GM12878 (cell line): ENCODE measurements around the gene ANKFY1. TPM values are rescaled to one million over a fixed set of nuclear protein-coding genes. Genes with fewer than 3 reads are reported as not detected.

Source experiments
- ATAC-seq: fragments of 200-7000 bp; cut with Tn5 transposase; 3 replicates; pipeline ENCODE4 v1.9.1; 2020; ENCODE audit warnings: mild to moderate bottlenecking, moderate library complexity
- BruUV-seq: library from RNA; stranded (reverse); fragments of 400-500 nt; replicated peaks from 2 replicates; lab custom pipeline; 2021; lab: Mats Ljungman, UMichigan
- CTCF ChIA-PET: fragments of 300-600 bp; sonication (Branson Sonifier 250); formaldehyde crosslinking; extraction: SDS; loops from one replicate; lab custom pipeline; 2021; ENCODE audit warnings: inconsistent platforms; lab: Yijun Ruan, JAX
- POLR2A ChIA-PET: fragments of 350-600 bp; formaldehyde crosslinking; extraction: SDS; loops from one replicate; lab custom pipeline; 2021; ENCODE audit warnings: inconsistent platforms; lab: Charles Lee
- RAD21 ChIA-PET: fragments of 300-600 bp; sonication (Branson Sonifier 250); formaldehyde crosslinking; loops from one replicate; lab custom pipeline; 2023; ENCODE audit warnings: antibody characterized with exemption; ENCODE audit not compliant: unreplicated experiment; lab: Charles Lee
- SMC1A ChIA-PET: fragments of 300-600 bp; sonication (Branson Sonifier 250); formaldehyde crosslinking; loops from one replicate; lab custom pipeline; 2023; ENCODE audit not compliant: unreplicated experiment, uncharacterized antibody; lab: Charles Lee
- DNase-seq: peaks from one replicate; pipeline ENCODE4 v3.0.0-alpha.2; 2011; ENCODE audit warnings: low read depth, low spot score
- FAIRE-seq: peaks from 3 replicates; lab custom pipeline; 2011; peaks lifted over from hg19 to GRCh38; lab: Jason Lieb, UNC
- H2AFZ ChIP-seq: 2 replicates; pipeline ENCODE4 v1.6.0; 2011; ENCODE audit warnings: low read depth, low read length, control low read depth; ENCODE audit not compliant: control insufficient read depth
- H3K27ac ChIP-seq: 2 replicates; pipeline ENCODE4 v1.5.1; 2011; ENCODE audit warnings: control low read depth; ENCODE audit not compliant: control insufficient read depth, insufficient read depth
- H3K27me3 ChIP-seq, 2 experiments: replicated peaks in 1 of 2; 2 replicates each; pipeline versions ENCODE4 v1.6.0 to v1.6.1; 2011; ENCODE audit warnings: low read length in 1 of 2; ENCODE audit not compliant: control insufficient read depth in 2 of 2, insufficient read depth in 2 of 2
- H3K36me3 ChIP-seq, 2 experiments: 2 replicates each; pipeline ENCODE4 v1.5.1; 2011; ENCODE audit warnings: low read length in 1 of 2; ENCODE audit not compliant: control insufficient read depth in 2 of 2, insufficient read depth in 2 of 2
- H3K4me1 ChIP-seq: 2 replicates; pipeline ENCODE4 v1.6.1; 2011; ENCODE audit warnings: mild to moderate bottlenecking, low read length, moderate library complexity, mixed read lengths; ENCODE audit not compliant: control insufficient read depth, insufficient read depth
- H3K4me2 ChIP-seq: 2 replicates; pipeline ENCODE4 v1.6.0; 2011; ENCODE audit warnings: control low read depth; ENCODE audit not compliant: control insufficient read depth, insufficient read depth
- H3K4me3 ChIP-seq: fragments of 200-600 bp; sonication (generic); 2 replicates; pipeline ENCODE4 v1.5.1; 2016
- H3K79me2 ChIP-seq: 2 replicates; pipeline ENCODE4 v1.6.0; 2011; ENCODE audit warnings: low read length; ENCODE audit not compliant: control insufficient read depth, insufficient read depth
- H3K9ac ChIP-seq: 2 replicates; pipeline ENCODE4 v1.8.0; 2011; ENCODE audit warnings: low read length, control low read depth, mixed read lengths; ENCODE audit not compliant: control insufficient read depth, insufficient read depth
- H3K9me3 ChIP-seq: replicated peaks from 3 replicates; pipeline ENCODE4 v1.5.1; 2011; ENCODE audit warnings: mild to moderate bottlenecking, low read length; ENCODE audit not compliant: control insufficient read depth, insufficient read depth
- H4K20me1 ChIP-seq: 2 replicates; pipeline ENCODE4 v1.6.0; 2011; ENCODE audit not compliant: control insufficient read depth, insufficient read depth
- NR2C2 ChIP-seq: IDR thresholded peaks from 2 replicates; pipeline ENCODE4 v1.6.1; 2011; ENCODE audit warnings: borderline replicate concordance, low read depth; ENCODE audit not compliant: control insufficient read depth, insufficient read length
- SIN3A ChIP-seq: IDR thresholded peaks from 2 replicates; pipeline ENCODE4 v1.6.1; 2012; ENCODE audit warnings: low read depth, low read length, improper control_type of control experiment
- SRF ChIP-seq, 2 experiments: IDR thresholded peaks; 2 replicates each; pipeline ENCODE4 v1.6.1; 2011; ENCODE audit warnings: low read depth in 2 of 2, low read length in 2 of 2, mild to moderate bottlenecking in 1 of 2, moderate library complexity in 1 of 2
- ZNF217 ChIP-seq: fragments of 450-650 bp; IDR thresholded peaks from 2 replicates; pipeline ENCODE4 v1.6.1; 2017; ENCODE audit warnings: antibody characterized with exemption, mild to moderate bottlenecking
- WGBS: methylation state at CpG from one replicate; pipeline ENCODE4 v1.1.6; 2016; ENCODE audit warnings: low lambda C conversion rate; ENCODE audit not compliant: insufficient replicate concordance, insufficient coverage; ENCODE audit errors: missing lambda C conversion rate; 5-methylcytosine and 5-hydroxymethylcytosine counted together
- in situ Hi-C: fragments of 300-500 bp; cut with MboI; formaldehyde crosslinking; loops from 9 replicates; pipeline ENCODE4 v1.14.3; 2018; ENCODE audit warnings: mixed read lengths
- intact Hi-C: fragments of 100-400 bp; cut with micrococcal nuclease; formaldehyde crosslinking; loops from one replicate; pipeline ENCODE4 v1.14.2; 2022; ENCODE audit not compliant: unreplicated experiment
- polyA plus RNA-seq, 11 experiments: library from polyadenylated mRNA; depleted of rRNA in 4 of 11; unstranded in 6 of 11; stranded (reverse) in 5 of 11; fragments of >200 nt; fragmentation: Nextera tagmentation in 4 of 11; fragmentation: Illumina TruSeq in 1 of 11; extraction: Ambion mirVana in 4 of 11; extraction: Trizol in 1 of 11; gene quantifications; 1 replicate in 1 of 11; 2 replicates in 10 of 11; pipeline versions ENCODE4 v1.2.1 to v1.2.3, GENCODE V29; 2011 to 2016; ENCODE audit warnings: inconsistent platforms in 2 of 11, missing spikeins in 2 of 11, low read depth in 1 of 11
- total RNA-seq, 4 experiments: library from RNA; depleted of rRNA in 3 of 4; stranded (reverse); fragments of >200 nt in 3 of 4; fragmentation: Illumina TruSeq in 1 of 4; extraction: Trizol in 1 of 4; gene quantifications; 2 replicates each; pipeline versions ENCODE4 v1.2.1 to v1.2.3, GENCODE V29; 2013 to 2021
- TF ChIP-seq, protein P1 (sequence below): IDR thresholded peaks from 2 replicates; pipeline ENCODE4 v1.6.1; 2012; ENCODE audit warnings: low read depth, low read length, improper control_type of control experiment

ANKFY1 gene
- total and polyA plus RNA-seq, 10 of the 15 experiments (the other 5 are each of a cell fraction or from before 2014, with no cell fraction given): 3.0 to 27.7 (median 16.4) TPM

GRCh38 chr17:4188076-4188475 lies 75.7 kb downstream of the ANKFY1 start:
- DNase-seq: no peak
- Histone ChIP-seq H3K79me2 (no peaks in the 10 kb centered on the region), H3K4me2 (no peak overlapping the region), H2AFZ (no peak overlapping the region), H3K36me3 (peaks cover 22 to 24% of the 10 kb centered on the region in 2 experiments), H3K4me1 (no peaks in the 10 kb centered on the region), H3K9me3 (no peaks in the 10 kb centered on the region), H3K27ac (no peak overlapping the region), H3K4me3 (no peak overlapping the region), H3K9ac (no peak overlapping the region), H4K20me1 (no peaks in the 10 kb centered on the region), H3K27me3 (no peaks in the 10 kb centered on the region)
- FAIRE-seq: no peak
- WGBS: 98% methylated on average over 9 of the region's 9 CpGs
- ChIA-PET SMC1A (interaction anchor here (0.5 kb wide), 1 partner anchor 1523 kb away, joined by 3 read pairs; no protein-coding TSS in a partner anchor), POLR2A (interaction anchor here (0.5 kb wide), 1 partner anchor 96 kb away, joined by 3 read pairs; no protein-coding TSS in a partner anchor), CTCF (interaction anchor here (0.5 kb wide), 1 partner anchor 117 kb away, joined by 3 read pairs; no protein-coding TSS in a partner anchor), RAD21 (no interaction called here)
- ATAC-seq: no peak
- BruUV-seq: no TSS peak
- intact Hi-C loops (no loop called here), in situ Hi-C loops (no loop called here)
- no peak for TF ChIP-seq ZNF217

DNA sequence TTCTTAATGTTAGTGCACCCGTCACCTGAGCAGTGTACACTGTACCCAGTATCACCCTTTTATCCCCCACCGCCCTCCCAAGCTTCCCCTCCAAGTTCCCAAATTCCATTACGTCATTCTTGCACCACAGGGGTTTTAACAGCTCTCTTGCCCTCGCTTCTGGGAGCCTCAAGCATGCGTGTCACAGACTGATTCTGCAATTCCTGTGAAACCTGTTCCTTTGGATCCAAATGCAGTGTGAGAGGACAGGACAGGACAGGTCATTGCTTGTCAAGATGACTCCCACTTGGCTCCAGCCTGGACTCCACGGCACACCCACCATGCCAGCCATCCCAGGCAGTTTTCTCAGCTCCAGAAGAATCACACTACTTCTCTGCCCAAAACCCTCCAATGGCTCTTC lies 76.7 kb downstream of the ANKFY1 start:
- ChIA-PET SMC1A (no interaction called here), RAD21 (no interaction called here), CTCF (no interaction called here)
- in situ Hi-C loops: no loop called here
- Histone ChIP-seq H3K27me3 (no peaks in the 10 kb centered on the region), H3K4me2 (no peak overlapping the region), H3K4me1 (no peaks in the 10 kb centered on the region), H3K4me3 (no peak overlapping the region)
- 97% methylated on average over 6 of the region's 6 CpGs for WGBS
- TF ChIP-seq SRF (IDR thresholded peaks at IDR 0.05; ENCODE audit: low read depth in 2 of 2, low read length in 2 of 2): no peak
- TF ChIP-seq SIN3A: no peak
- TF ChIP-seq NR2C2: no peak
- TF ChIP-seq, protein P1, sequence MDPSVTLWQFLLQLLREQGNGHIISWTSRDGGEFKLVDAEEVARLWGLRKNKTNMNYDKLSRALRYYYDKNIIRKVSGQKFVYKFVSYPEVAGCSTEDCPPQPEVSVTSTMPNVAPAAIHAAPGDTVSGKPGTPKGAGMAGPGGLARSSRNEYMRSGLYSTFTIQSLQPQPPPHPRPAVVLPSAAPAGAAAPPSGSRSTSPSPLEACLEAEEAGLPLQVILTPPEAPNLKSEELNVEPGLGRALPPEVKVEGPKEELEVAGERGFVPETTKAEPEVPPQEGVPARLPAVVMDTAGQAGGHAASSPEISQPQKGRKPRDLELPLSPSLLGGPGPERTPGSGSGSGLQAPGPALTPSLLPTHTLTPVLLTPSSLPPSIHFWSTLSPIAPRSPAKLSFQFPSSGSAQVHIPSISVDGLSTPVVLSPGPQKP: no peak
- TF ChIP-seq, all 136 proteins: peak for 0
- ATAC-seq (no peak), DNase-seq (no peak), FAIRE-seq (no peak)
- BruUV-seq: no TSS peak
- no peak overlapping the region for H2AFZ ChIP-seq
- H4K20me1 ChIP-seq: no peaks in the 10 kb centered on the region
- intact Hi-C loops: no loop called here
- POLR2A ChIA-PET: no interaction called here
- no peak overlapping the region for H3K27ac ChIP-seq
- no peaks in the 10 kb centered on the region for H3K79me2 ChIP-seq
- H3K9me3 ChIP-seq: no peaks in the 10 kb centered on the region
- H3K36me3 ChIP-seq: peaks cover 22 to 29% of the 10 kb centered on the region in 2 experiments
- no peak overlapping the region for H3K9ac ChIP-seq
